ENCODE results near the gene TSPAN5.

The TSPAN5 gene

DNA sequence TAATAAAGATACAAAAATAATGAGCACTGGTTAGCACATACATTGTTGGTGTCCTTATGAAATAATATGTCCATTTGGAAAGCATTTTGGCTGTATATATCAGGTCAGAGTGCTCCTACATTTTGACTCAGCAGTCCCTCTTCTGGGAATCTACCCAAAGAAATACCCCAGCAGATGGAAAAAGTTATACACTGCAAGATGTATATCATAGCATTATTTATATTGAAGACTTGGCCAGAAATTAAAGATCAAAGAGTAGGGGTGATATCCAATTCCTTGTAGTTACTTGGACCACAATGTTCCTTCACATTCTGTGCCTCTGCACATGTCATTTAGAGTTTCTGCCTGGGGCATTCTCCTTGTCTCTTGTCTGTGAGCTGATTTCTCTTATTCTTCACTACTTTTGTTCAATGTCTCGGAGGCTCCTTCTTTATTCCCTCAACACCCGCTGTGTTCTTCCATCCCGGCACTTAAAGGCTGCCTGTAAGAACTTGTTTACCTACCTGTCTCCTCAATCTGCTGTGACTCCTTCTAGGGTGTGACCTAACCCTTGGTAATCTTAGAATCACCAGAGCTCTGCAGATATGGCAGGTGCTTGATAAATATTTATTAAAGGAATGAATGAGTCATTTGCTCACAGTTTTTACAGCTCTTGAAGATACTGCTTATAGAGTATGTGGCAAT lies 3.1 kb upstream of the TSPAN5 start (continued):
- TF ChIP-seq, protein P1, sequence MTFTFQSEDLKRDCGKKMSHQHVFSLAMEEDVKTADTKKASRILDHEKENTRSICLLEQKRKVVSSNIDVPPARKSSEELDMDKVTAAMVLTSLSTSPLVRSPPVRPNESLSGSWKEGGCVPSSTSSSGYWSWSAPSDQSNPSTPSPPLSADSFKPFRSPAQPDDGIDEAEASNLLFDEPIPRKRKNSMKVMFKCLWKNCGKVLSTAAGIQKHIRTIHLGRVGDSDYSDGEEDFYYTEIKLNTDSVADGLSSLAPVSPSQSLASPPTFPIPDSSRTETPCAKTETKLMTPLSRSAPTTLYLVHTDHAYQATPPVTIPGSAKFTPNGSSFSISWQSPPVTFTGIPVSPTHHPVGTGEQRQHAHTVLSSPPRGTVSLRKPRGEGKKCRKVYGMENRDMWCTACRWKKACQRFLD (tag by site-specific recombination; IDR thresholded peaks at IDR 0.05), result no peak
- no peak for TF ChIP-seq TCF7L2 (IDR thresholded peaks at IDR 0.05; ENCODE audit: borderline replicate concordance, low read depth, low read length)
- TF ChIP-seq ZNF366 (tag by site-specific recombination; conservative IDR thresholded peaks at IDR 0.05), result peak; percentile 29; the same call in 1 of the 2 replicates
- TF ChIP-seq ZNF514 (tag by site-specific recombination; IDR thresholded peaks at IDR 0.05), result no peak
- peak; percentile 53; the same call in 1 of the 2 replicates for TF ChIP-seq TRIM28 (IDR thresholded peaks at IDR 0.05; ENCODE audit: borderline replicate concordance, low read length)

DNA sequence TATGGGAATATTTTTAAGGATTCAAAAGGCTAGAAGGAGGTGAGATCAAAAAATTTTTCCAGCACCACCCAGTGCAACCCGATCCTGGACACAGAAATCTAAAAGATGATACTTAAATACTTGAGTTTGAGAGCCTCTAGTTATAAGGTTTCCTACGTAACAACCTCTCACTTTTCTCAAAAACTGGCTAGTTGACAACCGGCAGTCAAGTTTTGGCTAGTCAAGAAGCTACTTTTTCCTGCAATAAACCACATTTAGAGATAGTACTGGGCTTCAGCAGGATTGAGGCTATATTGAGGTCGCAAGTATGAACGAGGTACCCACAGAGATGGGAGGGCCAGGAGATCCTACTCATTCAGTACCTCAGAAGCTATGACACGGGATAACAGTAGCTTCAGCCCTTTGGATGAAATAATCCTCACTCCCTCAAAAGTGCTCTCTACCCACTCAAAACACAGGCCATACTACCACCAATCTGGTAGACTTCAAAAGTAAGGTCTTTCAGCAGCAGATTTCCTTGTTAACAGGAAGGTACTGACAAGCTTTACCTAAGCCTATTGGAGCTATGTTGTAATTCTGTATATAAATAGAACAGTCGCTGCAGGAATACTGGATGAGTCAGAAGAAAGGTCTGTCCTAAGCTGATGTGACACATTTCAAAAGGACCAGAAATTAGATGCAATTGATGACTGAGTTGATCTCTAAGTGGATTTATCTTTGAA lies 1.5 kb upstream of the TSPAN5 start:
- no peaks in the 10 kb centered on the region for H3K9me3 ChIP-seq (ENCODE audit: control insufficient read depth, insufficient read depth, low read depth, low read length)
- no peak overlapping the region for H3K4me3 ChIP-seq (ENCODE audit: low read depth, low read length)
- no peak overlapping the region for H3K27ac ChIP-seq (ENCODE audit: extremely low read depth, low read depth, low read length)
- H3K36me3 ChIP-seq (ENCODE audit: control insufficient read depth in 2 of 2, insufficient read depth in 1 of 2, low read length in 2 of 2), result no peaks in the 10 kb centered on the region
- CTCF ChIA-PET, result interaction anchor here (1.9 kb wide), 1 partner anchor 193 kb away, joined by 4 read pairs; no protein-coding TSS in a partner anchor
- POLR2A ChIA-PET, result no interaction called here
- TF ChIP-seq MZF1 (tag by site-specific recombination; IDR thresholded peaks at IDR 0.05; ENCODE audit: borderline replicate concordance), result no peak
- 0 out of 2 replicates have a peak, but pooled peaks have one; percentile 24 for TF ChIP-seq ZNF629 (tag by site-specific recombination; IDR thresholded peaks at IDR 0.05)
- H3K4me1 ChIP-seq (ENCODE audit: control insufficient read depth, insufficient read depth, low read length), result no peaks in the 10 kb centered on the region

DNA sequence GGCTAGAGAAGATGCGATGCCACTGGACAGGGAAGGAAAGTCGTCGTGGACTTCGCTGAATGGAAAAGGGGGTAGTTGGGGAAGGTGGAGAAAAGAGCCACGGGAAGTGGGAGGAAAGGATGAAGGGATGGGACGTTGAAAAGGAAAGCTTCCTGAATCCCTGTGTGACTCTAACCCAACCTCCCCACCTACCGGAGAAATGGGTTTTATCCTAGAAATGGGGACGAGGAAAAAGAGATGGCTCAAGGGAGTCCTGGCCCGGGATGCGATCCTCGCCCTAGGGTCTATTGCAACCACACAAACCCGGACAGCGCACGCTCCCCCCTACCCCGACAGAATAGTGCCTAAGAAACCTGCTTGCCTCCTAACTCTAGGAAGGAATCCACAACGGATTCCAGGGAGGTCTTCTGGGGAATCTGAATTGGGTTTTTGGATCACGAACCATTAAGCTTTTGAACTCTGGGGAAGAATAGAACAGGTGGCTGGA lies 738 bp upstream of the TSPAN5 start:
- H3K27ac ChIP-seq (ENCODE audit: extremely low read depth, low read depth, low read length), result no peak overlapping the region; the same call in 1 of the 2 replicates
- TF ChIP-seq, protein P2, sequence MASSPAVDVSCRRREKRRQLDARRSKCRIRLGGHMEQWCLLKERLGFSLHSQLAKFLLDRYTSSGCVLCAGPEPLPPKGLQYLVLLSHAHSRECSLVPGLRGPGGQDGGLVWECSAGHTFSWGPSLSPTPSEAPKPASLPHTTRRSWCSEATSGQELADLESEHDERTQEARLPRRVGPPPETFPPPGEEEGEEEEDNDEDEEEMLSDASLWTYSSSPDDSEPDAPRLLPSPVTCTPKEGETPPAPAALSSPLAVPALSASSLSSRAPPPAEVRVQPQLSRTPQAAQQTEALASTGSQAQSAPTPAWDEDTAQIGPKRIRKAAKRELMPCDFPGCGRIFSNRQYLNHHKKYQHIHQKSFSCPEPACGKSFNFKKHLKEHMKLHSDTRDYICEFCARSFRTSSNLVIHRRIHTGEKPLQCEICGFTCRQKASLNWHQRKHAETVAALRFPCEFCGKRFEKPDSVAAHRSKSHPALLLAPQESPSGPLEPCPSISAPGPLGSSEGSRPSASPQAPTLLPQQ (tag by site-specific recombination; IDR thresholded peaks at IDR 0.05), result no peak
- TF ChIP-seq KLF8 (tag by site-specific recombination; IDR thresholded peaks at IDR 0.05) (0 out of 2 replicates have a peak, but pooled peaks have one; percentile 2), ZBTB8A (tag by site-specific recombination; IDR thresholded peaks at IDR 0.05) (0 out of 2 replicates have a peak, but pooled peaks have one; percentile 15), EGR2 (tag by site-specific recombination; IDR thresholded peaks at IDR 0.05; ENCODE audit: low read depth) (peak; percentile 3; the same call in 1 of the 2 replicates), ZNF248 (tag by site-specific recombination; IDR thresholded peaks at IDR 0.05) (no peak), ZNF19 (tag by site-specific recombination; IDR thresholded peaks at IDR 0.05; ENCODE audit: low read depth) (no peak), ZNF629 (tag by site-specific recombination; IDR thresholded peaks at IDR 0.05) (0 out of 2 replicates have a peak, but pooled peaks have one; percentile 8), ZNF2 (tag by site-specific recombination; IDR thresholded peaks at IDR 0.05) (no peak), SP3 (tag by site-specific recombination; IDR thresholded peaks at IDR 0.05) (no peak; the same call in 1 of the 2 replicates), ZNF366 (tag by site-specific recombination; conservative IDR thresholded peaks at IDR 0.05) (peak; percentile 71), PRDM1 (tag by site-specific recombination; IDR thresholded peaks at IDR 0.05) (peak; percentile 85), ZNF624 (tag by site-specific recombination; IDR thresholded peaks at IDR 0.05) (no peak), ZNF174 (tag by site-specific recombination; IDR thresholded peaks at IDR 0.05) (no peak)
- TF ChIP-seq, protein P3, sequence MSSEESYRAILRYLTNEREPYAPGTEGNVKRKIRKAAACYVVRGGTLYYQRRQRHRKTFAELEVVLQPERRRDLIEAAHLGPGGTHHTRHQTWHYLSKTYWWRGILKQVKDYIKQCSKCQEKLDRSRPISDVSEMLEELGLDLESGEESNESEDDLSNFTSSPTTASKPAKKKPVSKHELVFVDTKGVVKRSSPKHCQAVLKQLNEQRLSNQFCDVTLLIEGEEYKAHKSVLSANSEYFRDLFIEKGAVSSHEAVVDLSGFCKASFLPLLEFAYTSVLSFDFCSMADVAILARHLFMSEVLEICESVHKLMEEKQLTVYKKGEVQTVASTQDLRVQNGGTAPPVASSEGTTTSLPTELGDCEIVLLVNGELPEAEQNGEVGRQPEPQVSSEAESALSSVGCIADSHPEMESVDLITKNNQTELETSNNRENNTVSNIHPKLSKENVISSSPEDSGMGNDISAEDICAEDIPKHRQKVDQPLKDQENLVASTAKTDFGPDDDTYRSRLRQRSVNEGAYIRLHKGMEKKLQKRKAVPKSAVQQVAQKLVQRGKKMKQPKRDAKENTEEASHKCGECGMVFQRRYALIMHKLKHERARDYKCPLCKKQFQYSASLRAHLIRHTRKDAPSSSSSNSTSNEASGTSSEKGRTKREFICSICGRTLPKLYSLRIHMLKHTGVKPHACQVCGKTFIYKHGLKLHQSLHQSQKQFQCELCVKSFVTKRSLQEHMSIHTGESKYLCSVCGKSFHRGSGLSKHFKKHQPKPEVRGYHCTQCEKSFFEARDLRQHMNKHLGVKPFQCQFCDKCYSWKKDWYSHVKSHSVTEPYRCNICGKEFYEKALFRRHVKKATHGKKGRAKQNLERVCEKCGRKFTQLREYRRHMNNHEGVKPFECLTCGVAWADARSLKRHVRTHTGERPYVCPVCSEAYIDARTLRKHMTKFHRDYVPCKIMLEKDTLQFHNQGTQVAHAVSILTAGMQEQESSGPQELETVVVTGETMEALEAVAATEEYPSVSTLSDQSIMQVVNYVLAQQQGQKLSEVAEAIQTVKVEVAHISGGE (tag by site-specific recombination; conservative IDR thresholded peaks at IDR 0.05; ENCODE audit: low read depth), result peak; percentile 54; the same call in 1 of the 2 replicates
- TF ChIP-seq, protein P4, sequence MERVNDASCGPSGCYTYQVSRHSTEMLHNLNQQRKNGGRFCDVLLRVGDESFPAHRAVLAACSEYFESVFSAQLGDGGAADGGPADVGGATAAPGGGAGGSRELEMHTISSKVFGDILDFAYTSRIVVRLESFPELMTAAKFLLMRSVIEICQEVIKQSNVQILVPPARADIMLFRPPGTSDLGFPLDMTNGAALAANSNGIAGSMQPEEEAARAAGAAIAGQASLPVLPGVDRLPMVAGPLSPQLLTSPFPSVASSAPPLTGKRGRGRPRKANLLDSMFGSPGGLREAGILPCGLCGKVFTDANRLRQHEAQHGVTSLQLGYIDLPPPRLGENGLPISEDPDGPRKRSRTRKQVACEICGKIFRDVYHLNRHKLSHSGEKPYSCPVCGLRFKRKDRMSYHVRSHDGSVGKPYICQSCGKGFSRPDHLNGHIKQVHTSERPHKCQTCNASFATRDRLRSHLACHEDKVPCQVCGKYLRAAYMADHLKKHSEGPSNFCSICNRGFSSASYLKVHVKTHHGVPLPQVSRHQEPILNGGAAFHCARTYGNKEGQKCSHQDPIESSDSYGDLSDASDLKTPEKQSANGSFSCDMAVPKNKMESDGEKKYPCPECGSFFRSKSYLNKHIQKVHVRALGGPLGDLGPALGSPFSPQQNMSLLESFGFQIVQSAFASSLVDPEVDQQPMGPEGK (tag by site-specific recombination; IDR thresholded peaks at IDR 0.05), result 0 out of 2 replicates have a peak, but pooled peaks have one; percentile 9
- no peaks in the 10 kb centered on the region for H3K9me3 ChIP-seq (ENCODE audit: control insufficient read depth, insufficient read depth, low read depth, low read length)
- no peaks in the 10 kb centered on the region for H3K4me1 ChIP-seq (ENCODE audit: control insufficient read depth, insufficient read depth, low read length)
- ChIA-PET POLR2A (no interaction called here), CTCF (no interaction called here)
- H3K4me3 ChIP-seq (ENCODE audit: low read depth, low read length), result peak overlapping the region; percentile 58
- no peaks in the 10 kb centered on the region for H3K36me3 ChIP-seq (ENCODE audit: control insufficient read depth in 2 of 2, insufficient read depth in 1 of 2, low read length in 2 of 2)

Measured in HEK293 (cell line).